ENCODE measurements around the gene SULT2A1.
A peak's percentile ranks its signal among the peaks of the same experiment; 100 is the strongest.
"Not testable (repeated sequence)": the region's sequence is repeated elsewhere in the genome, so short reads cannot be mapped to it uniquely, and the experiment has no call there.

SULT2A1 gene

GRCh38 chr19:47886010-47886559, at the start of gene SULT2A1:
Gene SULT2A1 (minus strand): TSS chr19:47886315. CDS start chr19:47886257, 58 bp downstream.
- no peak for DNase-seq

GRCh38 chr19:47928581-47928980, 42.5 kb upstream of the SULT2A1 start:
- not testable (repeated sequence) for DNase-seq

- DNase-seq, result not testable (repeated sequence)
Measured at GRCh38 chr19:47920107-47920506, 34.0 kb upstream of the SULT2A1 start.

- DNase-seq, result not testable (repeated sequence)
Measured at GRCh38 chr19:47910191-47910590, 24.1 kb upstream of the SULT2A1 start.

GRCh38 chr19:47909350-47909749, 23.2 kb upstream of the SULT2A1 start:
- DNase-seq, result not testable (repeated sequence)

- DNase-seq, result no peak
Measured at GRCh38 chr19:47901370-47901769, 15.3 kb upstream of the SULT2A1 start.

GRCh38 chr19:47899335-47899734, 13.2 kb upstream of the SULT2A1 start:
- no peak for DNase-seq

- no peak for DNase-seq
Measured at GRCh38 chr19:47897861-47898260, 11.7 kb upstream of the SULT2A1 start.

- DNase-seq, result no peak
Measured at GRCh38 chr19:47896773-47897172, 10.7 kb upstream of the SULT2A1 start.

- no peak for DNase-seq
Measured at GRCh38 chr19:47896019-47896418, 9.9 kb upstream of the SULT2A1 start.

GRCh38 chr19:47895165-47895782, 9.2 kb upstream of the SULT2A1 start:
- DNase-seq, result no peak

GRCh38 chr19:47891923-47892666, 6.0 kb upstream of the SULT2A1 start:
- no peak for DNase-seq

- no peak for DNase-seq
Measured at GRCh38 chr19:47891622-47891922, 5.5 kb upstream of the SULT2A1 start.

- DNase-seq, result no peak
Measured at GRCh38 chr19:47890865-47891621, 4.9 kb upstream of the SULT2A1 start.

- DNase-seq, result no peak
Measured at GRCh38 chr19:47885067-47885463, 1.1 kb downstream of the SULT2A1 start.

- DNase-seq, result no peak
Measured at GRCh38 chr19:47882890-47883289, 3.2 kb downstream of the SULT2A1 start.

- DNase-seq, result no peak
Measured at GRCh38 chr19:47881757-47882156, 4.4 kb downstream of the SULT2A1 start.

- DNase-seq, result not testable (repeated sequence)
Measured at GRCh38 chr19:47879385-47879784, 6.7 kb downstream of the SULT2A1 start.

- DNase-seq, result no peak
Measured at GRCh38 chr19:47878906-47879305, 7.2 kb downstream of the SULT2A1 start.

GRCh38 chr19:47865166-47865565, 20.9 kb downstream of the SULT2A1 start:
- no peak for DNase-seq

GRCh38 chr19:47863514-47863936, 22.6 kb downstream of the SULT2A1 start:
- DNase-seq, result peak; percentile 66

GRCh38 chr19:47861630-47862029, 24.5 kb downstream of the SULT2A1 start:
- DNase-seq, result no peak

GRCh38 chr19:47860602-47861297, 25.4 kb downstream of the SULT2A1 start:
- no peak for DNase-seq

Measured in NCI-H774 (cell line).